NT2/D1 (cell line): ENCODE results near the gene KLHL8.

Experiments
- SUZ12 ChIP-seq: IDR thresholded peaks from 2 replicates; pipeline ENCODE4 v1.6.1; 2011; ENCODE audit not compliant: insufficient read length, insufficient read depth; ENCODE audit errors: extremely low read depth
- YY1 ChIP-seq: IDR thresholded peaks from 2 replicates; pipeline ENCODE4 v1.6.1; 2011; ENCODE audit not compliant: insufficient read length, insufficient read depth
- ZNF274 ChIP-seq: IDR thresholded peaks from 2 replicates; pipeline ENCODE4 v1.6.1; 2011; ENCODE audit warnings: mild to moderate bottlenecking, low read depth, low read length

DNA sequence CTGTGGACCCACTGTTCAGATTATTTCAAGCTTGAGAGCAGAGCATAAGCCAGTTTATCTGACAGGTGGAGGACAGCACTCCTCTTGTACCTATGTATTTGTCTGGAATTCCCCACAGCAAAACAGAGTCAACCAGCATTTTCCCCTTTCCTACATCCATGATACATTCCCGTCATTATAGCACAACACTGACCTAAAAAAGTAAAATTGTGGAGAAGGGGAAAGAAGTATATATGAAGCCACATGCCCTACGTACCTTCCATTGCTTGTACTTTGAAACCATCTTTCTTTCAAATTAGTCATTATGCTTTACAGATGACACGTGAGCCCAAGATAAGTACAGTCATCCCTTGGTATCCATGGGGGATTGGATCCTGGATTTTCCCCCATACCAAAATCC, 73.3 kb downstream of the KLHL8 start:
- TF ChIP-seq ZNF274 (no peak), SUZ12 (no peak), YY1 (no peak)
